Neural cell (in vitro differentiated cells): Measurements from ENCODE around the gene MRPL10.

Experiments
- EP300 ChIP-seq: fragments of 450-650 bp; conservative IDR thresholded peaks from 2 replicates; pipeline ENCODE4 v1.6.1; 2014; ENCODE audit warnings: antibody characterized with exemption, mild to moderate bottlenecking, moderate library complexity; ENCODE audit not compliant: poor library complexity, severe bottlenecking
- EZH2 ChIP-seq: fragments of 200-600, 300-800 bp; shearing (Covaris generic), sonication (generic); IDR thresholded peaks from 2 replicates; pipeline ENCODE4 v1.6.1; 2014; ENCODE audit warnings: antibody characterized with exemption, low read length, borderline replicate concordance, mild to moderate bottlenecking; ENCODE audit not compliant: insufficient read depth, poor library complexity, severe bottlenecking
- MXI1 ChIP-seq: fragments of 450-650 bp; conservative IDR thresholded peaks from 2 replicates; pipeline ENCODE4 v1.6.1; 2014; ENCODE audit warnings: antibody characterized with exemption, mild to moderate bottlenecking; ENCODE audit not compliant: poor library complexity, severe bottlenecking
- POLR2AphosphoS5 ChIP-seq: IDR thresholded peaks from 2 replicates; pipeline ENCODE4 v1.6.1; 2012
- RAD21 ChIP-seq: fragments of 450-650 bp; conservative IDR thresholded peaks from 2 replicates; pipeline ENCODE4 v1.6.1; 2014; ENCODE audit warnings: antibody characterized with exemption, mild to moderate bottlenecking, moderate library complexity
- SMC3 ChIP-seq: fragments of 450-650 bp; conservative IDR thresholded peaks from 2 replicates; pipeline ENCODE4 v1.6.1; 2014; ENCODE audit warnings: antibody characterized with exemption, mild to moderate bottlenecking, moderate library complexity; ENCODE audit not compliant: poor library complexity
- TF ChIP-seq, protein P1 (sequence below): fragments of 450-650 bp; IDR thresholded peaks from 2 replicates; pipeline ENCODE4 v1.5.1; 2014; ENCODE audit warnings: antibody characterized with exemption, mild to moderate bottlenecking, moderate library complexity; ENCODE audit not compliant: poor library complexity, severe bottlenecking
- TF ChIP-seq, protein P2 (sequence below): IDR thresholded peaks from 2 replicates; pipeline ENCODE4 v1.6.1; 2012; ENCODE audit warnings: borderline replicate concordance

DNA sequence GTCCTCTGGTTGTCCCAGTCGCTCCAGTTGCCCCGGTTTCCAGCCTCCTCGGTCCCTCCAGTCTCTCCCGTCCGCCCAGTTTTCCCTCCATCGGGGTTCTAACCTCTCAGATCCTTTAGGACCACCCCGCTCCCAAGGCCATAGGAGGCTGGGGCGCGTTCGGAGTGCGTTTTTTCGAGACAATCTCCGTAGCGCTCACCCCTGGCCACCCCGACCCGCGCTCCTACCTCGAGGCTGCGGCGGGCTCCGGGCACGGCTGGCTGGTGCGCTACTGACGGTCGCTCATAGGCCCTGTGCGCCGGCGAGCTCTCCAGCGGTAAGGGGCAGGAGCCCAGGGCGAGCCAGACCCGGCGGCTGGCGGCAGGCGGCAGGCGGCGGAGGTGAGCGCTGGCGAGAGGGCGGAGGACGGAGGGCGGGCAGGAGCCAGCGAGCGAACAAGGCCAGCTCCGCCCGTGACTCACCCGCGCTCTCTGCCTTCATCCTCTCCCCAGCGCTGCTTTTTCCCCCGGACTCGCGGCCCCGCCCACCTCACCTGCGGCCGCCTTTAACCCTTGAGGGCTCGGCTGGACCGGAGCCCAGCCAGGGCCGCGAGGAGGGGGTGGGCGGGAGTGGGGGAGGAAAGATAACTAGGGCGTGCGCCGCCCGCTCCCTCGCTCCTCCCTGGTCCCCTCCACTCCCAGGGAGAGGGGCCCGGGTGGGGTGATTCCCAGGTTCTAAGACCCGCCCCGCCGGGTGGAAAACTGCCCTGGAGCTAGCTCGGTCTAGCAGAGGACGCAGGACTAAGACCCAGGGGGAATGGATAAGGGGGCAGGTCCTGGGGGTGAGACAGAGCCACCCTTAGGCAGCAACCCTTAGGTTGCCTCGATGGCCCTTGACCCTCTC is 19.6 kb upstream of the MRPL10 start, which contains the start of gene SP6:
- TF ChIP-seq, protein P1, sequence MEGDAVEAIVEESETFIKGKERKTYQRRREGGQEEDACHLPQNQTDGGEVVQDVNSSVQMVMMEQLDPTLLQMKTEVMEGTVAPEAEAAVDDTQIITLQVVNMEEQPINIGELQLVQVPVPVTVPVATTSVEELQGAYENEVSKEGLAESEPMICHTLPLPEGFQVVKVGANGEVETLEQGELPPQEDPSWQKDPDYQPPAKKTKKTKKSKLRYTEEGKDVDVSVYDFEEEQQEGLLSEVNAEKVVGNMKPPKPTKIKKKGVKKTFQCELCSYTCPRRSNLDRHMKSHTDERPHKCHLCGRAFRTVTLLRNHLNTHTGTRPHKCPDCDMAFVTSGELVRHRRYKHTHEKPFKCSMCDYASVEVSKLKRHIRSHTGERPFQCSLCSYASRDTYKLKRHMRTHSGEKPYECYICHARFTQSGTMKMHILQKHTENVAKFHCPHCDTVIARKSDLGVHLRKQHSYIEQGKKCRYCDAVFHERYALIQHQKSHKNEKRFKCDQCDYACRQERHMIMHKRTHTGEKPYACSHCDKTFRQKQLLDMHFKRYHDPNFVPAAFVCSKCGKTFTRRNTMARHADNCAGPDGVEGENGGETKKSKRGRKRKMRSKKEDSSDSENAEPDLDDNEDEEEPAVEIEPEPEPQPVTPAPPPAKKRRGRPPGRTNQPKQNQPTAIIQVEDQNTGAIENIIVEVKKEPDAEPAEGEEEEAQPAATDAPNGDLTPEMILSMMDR: peak; percentile 43
- TF ChIP-seq SMC3 (peak; percentile 22), EZH2 (peak; percentile 66), MXI1 (no peak), EP300 (no peak), POLR2AphosphoS5 (peak; percentile 37), RAD21 (no peak)
- TF ChIP-seq, protein P2, sequence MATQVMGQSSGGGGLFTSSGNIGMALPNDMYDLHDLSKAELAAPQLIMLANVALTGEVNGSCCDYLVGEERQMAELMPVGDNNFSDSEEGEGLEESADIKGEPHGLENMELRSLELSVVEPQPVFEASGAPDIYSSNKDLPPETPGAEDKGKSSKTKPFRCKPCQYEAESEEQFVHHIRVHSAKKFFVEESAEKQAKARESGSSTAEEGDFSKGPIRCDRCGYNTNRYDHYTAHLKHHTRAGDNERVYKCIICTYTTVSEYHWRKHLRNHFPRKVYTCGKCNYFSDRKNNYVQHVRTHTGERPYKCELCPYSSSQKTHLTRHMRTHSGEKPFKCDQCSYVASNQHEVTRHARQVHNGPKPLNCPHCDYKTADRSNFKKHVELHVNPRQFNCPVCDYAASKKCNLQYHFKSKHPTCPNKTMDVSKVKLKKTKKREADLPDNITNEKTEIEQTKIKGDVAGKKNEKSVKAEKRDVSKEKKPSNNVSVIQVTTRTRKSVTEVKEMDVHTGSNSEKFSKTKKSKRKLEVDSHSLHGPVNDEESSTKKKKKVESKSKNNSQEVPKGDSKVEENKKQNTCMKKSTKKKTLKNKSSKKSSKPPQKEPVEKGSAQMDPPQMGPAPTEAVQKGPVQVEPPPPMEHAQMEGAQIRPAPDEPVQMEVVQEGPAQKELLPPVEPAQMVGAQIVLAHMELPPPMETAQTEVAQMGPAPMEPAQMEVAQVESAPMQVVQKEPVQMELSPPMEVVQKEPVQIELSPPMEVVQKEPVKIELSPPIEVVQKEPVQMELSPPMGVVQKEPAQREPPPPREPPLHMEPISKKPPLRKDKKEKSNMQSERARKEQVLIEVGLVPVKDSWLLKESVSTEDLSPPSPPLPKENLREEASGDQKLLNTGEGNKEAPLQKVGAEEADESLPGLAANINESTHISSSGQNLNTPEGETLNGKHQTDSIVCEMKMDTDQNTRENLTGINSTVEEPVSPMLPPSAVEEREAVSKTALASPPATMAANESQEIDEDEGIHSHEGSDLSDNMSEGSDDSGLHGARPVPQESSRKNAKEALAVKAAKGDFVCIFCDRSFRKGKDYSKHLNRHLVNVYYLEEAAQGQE: no peak
